Stimulated activated CD8-positive, alpha-beta memory T cell treated with anti-CD3 and anti-CD28 coated beads, Interleukin-7, amount 100 ng/mL, for 1 hour (primary cell): ENCODE measurements around the gene TNIP1.

Experiments used
- DNase-seq, 2 donors: peaks; one replicate each; pipeline ENCODE4 v3.0.0-alpha.2; 2020; ENCODE audit warnings: low read depth in 2 of 2

Gene TNIP1, protein sequence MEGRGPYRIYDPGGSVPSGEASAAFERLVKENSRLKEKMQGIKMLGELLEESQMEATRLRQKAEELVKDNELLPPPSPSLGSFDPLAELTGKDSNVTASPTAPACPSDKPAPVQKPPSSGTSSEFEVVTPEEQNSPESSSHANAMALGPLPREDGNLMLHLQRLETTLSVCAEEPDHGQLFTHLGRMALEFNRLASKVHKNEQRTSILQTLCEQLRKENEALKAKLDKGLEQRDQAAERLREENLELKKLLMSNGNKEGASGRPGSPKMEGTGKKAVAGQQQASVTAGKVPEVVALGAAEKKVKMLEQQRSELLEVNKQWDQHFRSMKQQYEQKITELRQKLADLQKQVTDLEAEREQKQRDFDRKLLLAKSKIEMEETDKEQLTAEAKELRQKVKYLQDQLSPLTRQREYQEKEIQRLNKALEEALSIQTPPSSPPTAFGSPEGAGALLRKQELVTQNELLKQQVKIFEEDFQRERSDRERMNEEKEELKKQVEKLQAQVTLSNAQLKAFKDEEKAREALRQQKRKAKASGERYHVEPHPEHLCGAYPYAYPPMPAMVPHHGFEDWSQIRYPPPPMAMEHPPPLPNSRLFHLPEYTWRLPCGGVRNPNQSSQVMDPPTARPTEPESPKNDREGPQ

DNA sequence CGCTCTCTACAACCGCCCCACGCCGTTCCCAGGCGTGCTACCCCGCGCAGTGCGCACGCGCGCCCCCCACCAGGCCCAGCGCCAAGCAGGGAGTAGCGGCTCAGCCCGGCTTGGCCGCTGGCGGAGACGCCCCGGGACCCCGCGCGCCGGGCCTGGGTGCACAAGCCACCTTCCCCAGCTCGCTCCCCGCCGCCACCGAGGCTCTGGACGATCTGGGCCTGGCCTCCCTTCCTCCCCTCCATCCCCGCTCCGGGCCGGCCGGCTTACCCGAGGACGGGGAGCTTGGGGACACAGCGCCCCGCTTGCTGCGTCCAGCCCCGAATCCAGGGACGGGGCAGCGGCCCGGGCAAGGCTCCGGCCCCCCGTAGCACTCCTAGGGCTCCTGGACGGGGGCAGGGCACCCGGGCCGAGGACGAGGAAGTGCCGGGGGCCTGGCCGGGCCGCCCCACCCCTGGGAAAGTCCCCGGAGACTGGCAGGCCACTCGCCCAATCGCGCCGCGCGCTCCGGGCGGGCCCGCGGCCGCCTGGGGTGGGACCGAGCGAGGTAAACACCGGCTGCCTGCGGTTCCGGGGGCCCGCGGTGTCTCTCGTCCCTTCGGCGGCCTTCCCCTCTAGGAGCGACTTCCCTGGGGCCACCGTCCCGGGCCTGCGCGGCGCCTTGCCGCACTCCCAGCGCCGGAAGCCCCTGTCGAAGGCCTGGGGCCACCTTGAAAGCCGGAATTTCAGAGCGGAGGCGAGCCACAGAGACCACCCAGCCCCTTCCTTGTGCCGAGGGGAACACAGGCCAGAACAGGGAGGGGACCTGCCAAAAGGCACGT, at the start of gene TNIP1:
TSS of gene TNIP1 (minus strand) at position 422 of the 818 bp plus-strand sequence. CDS start 15,939 bp downstream, outside the sequence.
- peak; percentile 89 to 90 for DNase-seq

DNA sequence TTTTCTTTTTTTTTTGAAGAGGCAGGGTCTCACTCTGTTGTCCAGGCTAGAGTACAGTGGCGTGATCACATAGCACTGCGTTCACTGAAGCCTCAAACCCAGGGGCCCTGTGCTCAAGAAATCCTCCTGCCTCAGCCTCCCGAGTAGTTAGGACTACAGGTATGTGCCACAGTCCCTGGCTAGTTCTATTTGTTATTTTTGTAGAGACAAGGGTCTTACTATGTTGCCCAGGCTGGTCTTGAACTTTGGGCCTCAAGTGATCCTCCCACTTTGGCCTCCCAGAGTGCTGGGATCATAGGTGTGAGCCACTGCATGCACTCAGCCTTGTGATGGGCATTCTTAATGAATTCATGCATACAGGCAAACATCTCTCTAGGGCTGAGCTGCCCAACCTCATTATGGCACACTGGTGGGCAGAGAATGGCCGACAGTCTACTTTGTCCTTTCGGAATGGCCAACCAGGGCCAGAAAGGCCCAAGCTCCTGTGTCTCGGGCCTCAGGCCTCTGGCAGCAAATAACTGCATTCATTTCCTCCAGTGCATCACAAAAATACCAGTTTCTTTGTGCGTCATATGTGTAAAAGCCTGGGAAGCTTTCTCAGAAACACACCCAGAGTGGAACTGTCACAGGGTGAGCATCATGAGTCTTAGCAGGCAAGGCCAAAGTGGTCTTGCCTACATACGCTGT, 49.5 kb upstream of the TNIP1 start:
- DNase-seq = no peak

DNA sequence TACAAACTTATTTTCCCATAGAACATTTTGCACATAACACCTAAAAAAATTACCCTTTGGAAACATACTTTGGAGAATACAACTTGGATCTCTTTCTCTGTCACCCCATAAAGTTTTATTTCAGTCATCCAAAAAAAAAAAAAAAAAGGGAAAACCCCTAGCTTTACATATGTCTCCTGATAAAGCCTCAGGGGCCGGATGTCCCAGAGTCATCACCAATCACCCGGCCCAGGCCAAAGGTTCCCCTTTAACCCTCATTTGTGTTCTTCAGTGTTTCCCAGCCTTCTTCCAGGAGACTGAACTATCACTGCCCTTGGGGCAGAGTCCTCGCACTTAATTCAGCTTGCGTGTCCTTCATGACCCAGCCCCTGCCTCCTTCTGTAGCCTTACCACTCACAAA, 48.0 kb upstream of the TNIP1 start:
- no peak for DNase-seq

DNA sequence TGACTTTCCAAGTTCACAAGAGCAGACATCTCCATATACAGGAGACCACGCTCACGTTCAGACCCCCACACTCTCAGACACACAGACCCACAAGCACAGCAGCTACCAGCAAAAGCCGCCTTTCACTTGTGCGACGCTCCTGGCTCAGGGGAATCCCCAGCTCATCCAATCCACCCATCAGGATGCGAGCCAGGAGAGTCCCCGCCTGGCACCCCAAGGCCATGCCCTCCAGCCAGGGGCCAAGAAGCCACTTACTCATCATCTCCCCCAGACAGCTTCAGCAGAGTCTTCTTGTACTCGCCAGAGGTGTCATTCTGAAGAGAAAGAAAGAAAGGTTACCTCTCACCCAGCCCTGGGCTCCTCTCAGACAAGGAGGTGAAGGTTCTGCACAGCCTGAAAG, 47.1 kb upstream of the TNIP1 start:
- no peak for DNase-seq

DNA sequence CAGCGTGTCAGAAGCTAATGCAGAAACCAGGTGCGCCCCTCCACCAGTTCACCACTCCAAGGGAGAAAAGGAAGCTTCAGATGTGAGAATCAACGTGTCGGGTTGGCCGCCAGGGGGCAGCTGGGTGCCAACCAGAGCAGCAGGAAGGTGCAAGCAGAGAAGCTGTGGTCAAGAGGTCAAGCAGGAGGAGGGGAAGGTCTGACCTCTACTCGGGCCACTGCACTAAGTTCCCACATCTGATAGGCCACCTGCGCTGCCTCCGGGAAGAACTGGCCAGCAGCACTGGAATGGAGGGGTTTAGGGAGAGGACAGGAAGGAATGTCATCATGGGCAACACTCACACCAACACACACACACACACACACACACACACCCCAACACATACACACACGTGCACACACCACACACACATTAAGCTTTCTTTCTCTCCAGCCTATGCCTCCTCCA, 45.4 kb upstream of the TNIP1 start:
- DNase-seq = peak in 1 of 2 donors; percentile 52

DNA sequence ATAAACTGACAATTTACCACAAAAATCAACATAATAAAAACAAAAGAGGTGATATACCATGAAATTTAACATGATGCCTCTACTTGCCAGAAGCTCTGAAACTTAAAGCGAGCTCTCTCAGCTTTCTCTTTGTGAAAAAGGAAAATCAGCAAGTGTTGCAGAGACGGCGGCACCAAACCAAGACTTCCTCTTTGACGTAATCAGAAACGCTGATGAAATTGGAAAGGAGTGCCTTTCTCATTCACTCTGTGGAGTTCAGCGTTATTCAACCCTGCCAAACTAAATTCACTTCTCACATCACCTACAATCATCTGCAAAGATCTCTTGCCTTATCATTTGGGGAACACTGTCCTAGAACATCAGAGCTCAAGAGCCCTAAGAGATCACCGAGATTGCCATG, 44.6 kb upstream of the TNIP1 start:
- no peak for DNase-seq

DNA sequence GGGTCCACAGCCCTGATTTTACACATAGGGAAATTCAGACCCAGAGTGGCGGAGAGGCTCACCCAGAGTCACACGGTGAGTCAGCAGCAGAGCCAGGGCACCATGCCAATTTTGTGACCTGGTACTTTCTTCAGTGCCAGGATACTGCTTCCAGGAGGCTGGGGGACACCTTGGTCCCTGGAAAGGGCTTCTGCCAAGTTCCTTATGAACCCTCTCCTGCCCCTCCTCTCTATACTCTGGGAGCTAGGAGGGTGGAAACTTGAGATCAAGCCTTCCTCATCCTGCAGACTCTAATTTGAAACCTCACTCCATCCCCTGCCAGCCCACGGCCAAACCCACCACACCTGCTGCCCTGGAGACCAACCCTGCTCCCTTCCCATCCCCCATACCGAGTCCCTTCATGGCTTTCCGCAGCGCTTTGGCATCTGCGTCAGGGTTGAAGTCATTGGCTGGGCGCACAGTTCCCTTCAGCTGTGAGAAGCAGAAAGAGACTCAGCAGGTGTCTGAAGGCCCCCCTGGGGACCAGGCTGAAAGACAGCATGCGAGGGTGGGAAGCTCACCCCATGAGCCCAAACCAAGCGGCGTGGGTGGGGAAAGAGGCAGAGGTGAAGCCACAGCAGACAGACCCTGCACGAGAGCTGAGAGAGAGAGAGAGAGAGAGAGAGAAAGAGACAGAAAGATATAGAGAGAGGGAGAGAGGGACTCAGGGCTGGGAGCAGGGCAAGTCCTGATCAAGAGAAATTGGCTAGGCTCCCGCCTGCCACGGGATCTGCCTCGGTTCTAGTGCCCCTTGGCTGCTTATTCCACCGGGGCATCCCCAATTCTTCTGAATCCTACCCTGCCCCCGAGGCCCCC, 43.3 kb upstream of the TNIP1 start:
- no peak for DNase-seq

DNA sequence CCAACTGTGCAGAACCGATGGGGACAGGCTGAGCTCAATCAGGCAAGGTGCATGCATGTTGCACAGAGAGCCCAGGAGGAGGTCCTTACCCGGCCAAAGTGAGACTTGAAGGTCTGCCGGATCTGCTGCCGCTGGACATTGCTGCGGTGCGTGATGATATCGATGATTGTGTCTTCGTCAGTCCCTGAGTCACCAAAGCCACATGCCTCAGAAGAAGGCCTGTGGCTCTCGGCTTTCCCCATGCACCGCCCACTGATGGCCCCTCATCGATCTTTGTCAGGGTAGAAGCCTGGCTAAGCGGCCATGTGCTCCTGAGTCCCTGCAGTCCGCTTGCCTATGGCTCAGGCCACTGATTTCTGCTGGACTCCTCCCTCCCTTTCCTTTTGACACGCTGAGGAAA, 42.0 kb upstream of the TNIP1 start:
- no peak for DNase-seq

DNA sequence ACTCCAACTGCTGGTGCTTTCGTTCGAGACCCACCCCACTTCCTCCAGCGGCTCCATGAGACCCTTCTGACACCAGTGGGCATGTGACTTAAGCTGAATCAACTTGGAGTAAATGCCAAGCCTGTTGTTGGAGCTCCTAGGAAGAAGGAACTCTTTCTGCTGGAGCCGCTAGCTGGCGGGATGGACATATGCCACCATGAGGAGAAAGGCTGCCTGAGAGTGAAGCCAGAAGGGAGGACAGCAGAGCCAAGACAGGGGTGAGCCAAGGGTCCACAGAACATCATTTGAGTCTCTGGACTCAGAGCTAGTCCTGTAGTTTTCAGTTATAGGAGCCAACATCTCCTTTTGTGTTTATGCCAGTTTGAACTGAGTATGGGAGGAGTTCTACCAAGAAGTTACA, 40.8 kb upstream of the TNIP1 start:
- DNase-seq = no peak

DNA sequence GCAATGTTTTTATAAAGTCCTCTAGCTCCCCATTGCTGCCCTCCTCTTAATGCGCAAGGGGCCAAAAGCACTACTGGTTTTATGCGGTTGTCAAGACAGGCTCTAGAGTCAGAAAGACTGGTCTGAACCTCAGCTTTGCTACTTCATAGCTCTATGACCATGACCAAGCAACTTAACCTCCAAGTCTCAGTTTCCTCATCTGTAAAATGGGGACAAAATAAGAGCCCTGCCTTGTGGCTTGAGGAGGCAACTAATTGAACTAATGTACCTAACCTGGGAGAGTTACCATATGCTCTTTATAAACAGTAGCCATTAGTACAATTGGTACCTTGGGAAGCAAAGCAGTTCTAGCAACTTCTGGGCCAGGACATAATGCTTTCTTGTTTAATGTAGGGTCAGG, 40.3 kb upstream of the TNIP1 start:
- DNase-seq = no peak

DNA sequence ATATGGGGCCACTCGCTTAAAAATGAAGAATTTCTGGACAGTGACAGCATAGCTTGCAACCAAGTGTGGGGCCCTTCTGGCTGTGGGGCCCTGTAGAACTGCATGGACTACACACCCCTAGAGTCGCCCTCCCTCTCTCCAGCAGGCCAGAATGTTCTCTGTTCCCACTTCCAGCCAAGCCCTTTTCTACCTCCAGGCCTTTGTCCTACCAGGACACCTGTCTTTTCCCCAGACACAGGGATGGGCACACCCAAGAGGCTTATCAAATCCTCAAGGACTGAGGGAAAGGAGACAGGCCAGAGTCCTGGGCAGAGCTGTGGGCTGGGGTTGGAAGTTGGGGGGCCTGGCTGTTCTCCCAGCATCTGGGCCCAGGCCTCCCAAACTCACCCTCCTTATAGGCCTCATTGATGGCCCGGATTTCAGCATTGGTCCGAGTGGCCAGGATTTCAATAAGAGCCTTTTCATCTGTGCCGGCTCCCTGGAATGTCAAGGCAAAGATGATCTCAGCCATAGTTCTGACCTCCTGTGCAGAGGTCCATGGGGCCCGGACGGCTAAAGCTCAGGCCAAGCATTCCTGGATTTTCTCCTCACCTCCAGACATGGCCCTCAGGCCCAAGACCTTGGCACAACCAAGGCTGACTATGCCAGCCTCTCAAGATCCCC, 38.2 kb upstream of the TNIP1 start:
- no peak for DNase-seq

DNA sequence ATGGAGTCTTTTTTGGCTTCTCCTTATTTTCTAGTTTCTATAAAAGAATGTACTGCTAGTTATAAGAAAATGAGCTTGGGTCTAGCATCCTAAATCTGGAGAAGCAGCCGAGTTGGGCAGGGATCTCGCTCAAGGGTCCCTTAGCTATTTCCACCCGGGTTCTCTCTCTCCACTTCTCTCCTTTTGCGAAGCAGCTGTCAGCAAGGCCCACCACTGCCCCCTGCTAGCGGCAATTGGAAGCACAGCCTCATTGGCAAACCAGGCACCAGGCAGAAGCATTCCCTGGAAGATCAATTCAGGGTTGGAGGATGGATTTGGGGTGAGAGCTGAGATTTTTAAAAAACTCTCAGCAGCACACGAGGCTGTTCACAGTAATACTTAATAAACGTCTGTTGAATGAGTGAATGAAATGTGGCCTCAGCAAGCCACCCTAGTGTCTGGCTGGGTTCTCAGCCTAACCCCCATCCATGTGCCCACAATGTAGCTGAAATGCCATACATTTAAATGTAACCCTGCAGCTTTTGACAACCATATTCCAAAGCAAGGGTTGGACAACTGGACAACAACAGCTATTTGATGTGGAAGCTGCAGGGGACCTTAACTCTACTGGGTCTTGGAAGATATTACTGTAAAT, 34.6 kb upstream of the TNIP1 start:
- DNase-seq = peak; percentile 31 to 62

DNA sequence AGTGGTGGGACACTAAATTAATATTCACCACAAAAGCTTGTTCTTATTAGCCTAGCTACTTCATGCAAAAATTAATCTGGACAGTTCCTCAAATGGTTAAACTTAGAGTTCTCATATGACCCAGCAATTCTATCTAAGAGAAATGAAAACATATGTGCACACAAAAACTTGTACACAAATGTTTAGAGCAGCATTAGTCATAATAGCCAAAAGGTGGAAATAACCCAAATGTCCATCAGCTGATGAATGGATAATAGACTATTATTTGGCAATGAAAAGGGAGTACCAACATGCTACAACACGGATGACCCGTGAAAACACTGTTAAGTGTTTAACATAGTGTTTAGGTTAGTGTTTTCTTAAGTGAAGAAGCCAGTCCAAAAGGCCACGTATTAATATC, 32.8 kb upstream of the TNIP1 start:
- no peak for DNase-seq

DNA sequence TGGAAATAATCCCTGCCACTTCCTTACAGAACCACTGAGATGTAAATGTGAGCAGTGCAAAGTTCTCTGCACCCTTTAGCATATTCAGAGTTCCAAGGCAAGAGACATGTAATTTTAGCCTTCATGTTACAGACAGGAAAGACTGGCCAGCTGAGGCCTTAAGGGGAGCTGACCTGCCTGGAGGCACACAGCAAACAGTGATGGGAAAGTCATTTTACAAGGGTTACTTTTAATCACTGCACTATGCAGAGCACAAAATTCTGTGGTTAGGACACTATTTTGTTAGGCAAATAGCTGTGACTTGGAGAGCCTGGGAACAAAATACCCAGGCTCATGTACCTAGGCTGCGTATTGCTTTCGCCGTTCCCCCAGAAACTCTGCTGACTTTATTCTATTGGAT, 30.2 kb upstream of the TNIP1 start:
- DNase-seq = no peak

DNA sequence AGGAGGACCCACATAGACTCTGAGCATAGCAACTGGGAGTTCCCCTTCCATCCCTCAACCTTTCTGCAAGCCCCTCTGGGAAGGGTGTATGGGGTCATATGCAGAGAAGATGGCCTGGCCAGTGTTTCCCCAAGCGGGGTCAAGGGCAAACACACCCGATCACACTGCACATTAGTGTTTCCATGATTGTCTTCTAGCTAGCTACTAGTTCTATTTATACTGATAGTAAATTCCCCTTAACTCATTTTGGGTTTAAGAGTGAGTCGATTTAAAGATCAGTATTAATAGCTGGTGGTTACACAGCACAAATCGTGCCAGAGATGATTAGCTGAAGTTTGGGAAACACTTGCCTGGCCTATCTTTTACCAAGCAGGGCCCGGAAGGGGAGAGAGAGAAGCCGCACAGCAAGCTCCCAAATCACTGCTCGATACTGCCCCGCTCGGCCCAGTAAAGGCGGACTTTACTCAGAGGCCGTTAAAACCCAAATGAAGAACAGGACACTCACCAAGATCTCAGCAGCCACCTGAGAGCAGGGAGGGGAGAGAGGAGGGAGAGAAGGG, 29.4 kb upstream of the TNIP1 start:
- no peak for DNase-seq

DNA sequence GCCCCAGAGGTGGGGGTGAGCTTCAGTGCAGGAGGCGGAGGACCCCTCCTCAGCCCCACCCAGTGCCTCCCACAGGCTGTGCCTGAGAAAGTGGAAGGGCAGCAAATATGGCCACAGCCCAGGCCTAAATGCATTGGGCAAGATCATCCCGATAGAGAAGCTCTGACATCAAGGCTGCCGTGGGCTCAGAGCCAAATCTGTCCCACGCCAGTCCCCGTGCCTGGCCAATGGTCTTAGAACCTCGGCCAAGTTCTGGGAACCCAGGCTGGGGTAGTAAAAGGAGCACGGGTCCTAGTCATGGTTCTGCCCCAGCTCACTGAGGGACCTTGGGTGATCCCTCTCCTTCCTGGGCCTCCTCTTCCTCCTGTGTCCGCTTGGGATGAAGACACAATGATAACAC, 27.7 kb upstream of the TNIP1 start:
- DNase-seq = no peak

DNA sequence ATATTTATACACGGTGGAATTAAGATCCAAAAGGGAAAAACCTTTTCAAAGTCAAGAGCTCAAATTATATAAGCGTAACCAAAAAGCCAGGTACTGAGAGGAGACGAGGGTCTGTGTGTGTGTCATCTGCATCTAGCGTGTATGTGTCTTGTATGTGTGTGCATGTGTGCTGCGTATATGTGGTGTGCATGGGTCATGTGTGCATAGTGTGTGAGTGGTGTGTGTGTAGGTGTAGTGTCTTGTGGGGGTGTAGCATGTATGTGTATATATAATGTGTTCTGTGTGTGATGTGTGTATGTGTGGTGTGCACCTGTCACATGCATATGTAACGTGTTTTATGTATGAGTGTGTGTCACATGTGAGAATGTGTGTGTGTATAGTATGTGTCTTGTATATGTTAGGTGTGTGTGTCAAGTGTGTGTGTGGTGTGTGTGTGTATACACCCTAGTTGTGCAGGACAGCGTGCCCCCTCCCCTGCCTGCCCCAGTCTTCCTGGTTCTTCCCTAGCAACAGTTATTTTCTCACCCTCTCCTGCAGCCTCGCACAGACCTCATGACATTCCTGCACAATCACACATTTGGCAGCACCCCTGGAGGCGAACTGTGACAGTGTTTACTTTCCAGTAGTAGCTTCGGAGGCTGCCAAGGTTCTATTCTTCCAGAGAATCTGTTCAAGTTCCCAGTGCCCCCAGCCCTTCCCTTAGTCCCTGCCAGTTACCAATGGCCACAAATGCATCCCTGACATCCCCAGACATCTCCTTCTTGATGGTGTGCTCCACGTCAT, 27.1 kb upstream of the TNIP1 start:
- DNase-seq = no peak

DNA sequence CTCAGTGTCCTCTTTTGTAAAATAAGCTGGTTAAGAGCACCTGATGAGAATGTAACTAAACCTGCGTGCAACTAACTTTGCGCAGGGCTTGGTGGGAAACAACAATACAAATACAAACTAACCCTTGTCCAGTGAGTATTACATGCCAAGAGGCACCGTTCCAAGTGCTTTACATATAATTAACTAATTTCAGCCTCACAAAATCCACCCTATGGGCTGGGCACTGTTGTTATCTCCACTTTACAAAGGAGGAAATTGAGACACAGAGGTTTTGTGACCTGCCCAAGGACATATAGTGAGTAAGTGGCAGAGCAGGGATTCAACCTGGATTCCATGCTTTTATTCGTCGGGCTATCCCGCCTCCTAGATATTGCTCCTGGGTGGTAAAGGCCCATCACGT, 26.2 kb upstream of the TNIP1 start:
- no peak for DNase-seq

DNA sequence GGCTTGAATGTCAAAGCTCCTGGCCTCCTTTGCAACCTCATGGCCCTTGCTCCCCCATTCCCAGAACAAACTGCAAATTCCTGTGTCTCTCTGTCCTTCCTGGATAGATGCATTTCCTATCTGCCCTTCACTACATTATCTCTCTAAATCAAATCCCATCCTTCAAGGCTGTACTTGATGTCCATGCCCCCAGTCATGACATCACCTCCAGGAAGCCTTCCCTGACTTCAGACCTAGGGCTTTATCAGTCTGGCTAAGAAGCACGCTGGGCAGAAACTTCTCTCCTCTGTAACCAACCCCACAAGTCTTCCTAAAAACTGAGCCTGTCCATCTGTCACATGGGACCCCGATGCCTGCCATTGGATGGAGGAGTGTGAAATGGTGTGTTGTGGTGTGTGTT, 25.7 kb upstream of the TNIP1 start:
- DNase-seq = no peak
